ENCODE results near the gene RAD51B.

The RAD51B gene

DNA sequence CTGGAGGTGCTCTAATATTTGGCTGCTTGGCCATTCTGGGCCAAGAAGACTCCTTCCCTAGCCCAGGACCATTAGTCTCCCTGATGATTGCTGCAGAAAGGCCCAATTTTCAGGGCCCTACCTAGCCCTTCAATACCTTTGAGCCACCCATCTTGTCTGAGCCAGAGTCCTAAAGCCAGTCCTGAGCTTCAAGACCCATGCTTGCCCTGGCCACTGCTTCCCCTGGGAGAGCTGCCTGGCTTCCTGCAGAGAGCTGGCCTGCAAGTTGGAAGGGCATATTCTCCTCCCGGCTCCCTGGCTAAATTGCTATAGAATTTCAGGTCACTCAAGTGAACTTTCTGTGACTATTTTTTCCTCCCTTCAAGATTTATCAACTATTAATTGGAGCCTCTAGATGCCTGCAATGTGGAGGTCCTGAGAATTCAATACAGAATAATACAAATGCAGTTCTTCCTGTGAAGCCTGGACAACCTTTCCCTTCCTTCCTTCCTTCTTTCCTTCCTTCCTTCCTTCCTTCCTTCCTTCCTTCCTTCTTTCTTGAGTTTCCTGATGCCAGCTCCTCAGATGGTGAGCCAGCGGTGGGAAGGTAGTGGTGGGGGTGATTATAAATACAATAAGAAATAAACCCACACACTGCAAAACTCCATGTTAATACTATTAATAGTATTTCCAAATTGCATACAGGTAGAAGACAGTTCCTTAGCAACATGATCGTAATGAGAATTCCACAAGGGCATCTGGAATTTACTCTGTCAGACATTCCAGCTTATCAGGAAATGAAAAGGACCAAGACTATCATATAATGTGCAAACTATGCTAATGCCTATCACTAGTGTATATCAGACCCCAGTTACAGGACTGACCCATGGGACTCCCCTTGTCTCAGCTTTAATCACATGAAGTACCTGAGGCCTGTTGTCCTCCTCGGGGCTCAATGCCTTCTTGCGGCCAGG is 865.2 kb downstream of the RAD51B start:
- DNase-seq = peak in 3 of 42 donors; percentile 13 to 23 (median 19)
- intact Hi-C loops (cut with DNase I) = no loop called here

DNA sequence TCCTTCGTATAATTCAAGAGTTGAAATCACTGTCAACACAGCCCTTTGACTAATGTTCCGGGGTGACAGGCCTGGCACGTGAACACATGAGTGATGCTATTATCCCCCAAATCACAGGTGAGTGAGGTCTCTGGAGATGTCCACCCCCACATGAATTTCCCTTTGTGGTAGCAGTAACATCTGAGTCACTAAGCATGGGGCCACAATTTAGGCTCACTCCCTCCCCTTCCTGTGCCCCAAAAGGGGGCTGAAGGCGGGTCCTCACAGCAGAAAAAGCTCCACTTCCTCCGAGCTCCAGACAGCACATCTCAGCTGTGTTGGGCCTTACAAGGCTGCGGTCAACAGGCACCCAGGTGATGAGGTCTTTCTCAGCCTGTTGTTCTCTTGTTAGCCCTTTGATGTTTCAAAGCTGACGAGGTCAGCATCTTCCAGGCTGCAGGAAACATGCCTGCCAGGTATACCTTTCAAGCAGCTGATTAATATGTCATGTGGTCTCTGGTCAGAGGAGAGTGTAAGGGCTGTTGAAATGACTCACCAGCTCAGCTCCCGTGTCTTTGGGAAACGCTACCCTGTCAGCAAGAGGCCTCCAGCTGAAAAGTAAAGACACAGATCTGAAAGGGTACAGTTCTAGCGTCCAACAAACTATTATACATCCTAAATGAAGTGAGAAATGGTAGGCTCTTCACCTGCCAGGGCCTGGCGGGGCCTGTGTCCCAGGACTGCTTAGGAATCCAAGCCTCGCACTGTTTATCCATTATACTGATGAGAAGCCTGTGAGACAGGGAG is 866.0 kb downstream of the RAD51B start:
- no peak for DNase-seq
- intact Hi-C loops (cut with DNase I) = no loop called here

DNA sequence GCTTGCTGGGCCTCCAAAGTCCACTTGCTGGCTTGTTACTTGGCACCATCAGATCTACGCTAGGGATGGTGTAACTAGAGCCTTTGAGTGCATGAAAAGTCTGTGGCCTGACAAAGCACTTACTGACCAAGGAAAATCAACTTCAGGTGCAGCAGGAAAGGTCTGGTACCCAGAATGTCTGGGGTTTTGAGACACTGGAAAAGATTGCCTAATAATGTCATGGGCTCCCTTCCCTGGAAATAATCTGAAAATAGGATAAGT is 866.6 kb downstream of the RAD51B start:
- no peak for DNase-seq

DNA sequence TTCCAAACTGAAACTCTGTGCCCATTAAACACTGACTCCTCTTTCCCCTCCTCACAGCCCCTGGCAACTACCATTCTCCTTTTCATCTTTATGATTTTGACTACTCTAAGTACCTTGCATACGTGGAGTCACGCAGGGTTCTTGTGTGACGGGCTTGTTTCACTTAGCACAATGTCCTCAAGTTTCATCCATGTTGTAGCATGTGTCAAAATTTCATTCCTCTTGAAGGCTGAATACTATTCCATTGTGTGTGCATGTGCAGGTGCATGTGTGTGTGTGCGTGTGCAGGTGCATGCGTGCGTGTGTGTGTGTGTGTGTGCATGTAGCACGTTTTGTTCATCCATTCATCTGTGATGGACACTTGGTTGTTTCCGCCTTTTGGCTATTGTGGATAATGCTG is 867.1 kb downstream of the RAD51B start:
- intact Hi-C loops (cut with DNase I) = no loop called here

More for the DNA sequence above, 866.6 kb downstream of the RAD51B start:
- intact Hi-C loops (cut with DNase I) = no loop called here

DNA sequence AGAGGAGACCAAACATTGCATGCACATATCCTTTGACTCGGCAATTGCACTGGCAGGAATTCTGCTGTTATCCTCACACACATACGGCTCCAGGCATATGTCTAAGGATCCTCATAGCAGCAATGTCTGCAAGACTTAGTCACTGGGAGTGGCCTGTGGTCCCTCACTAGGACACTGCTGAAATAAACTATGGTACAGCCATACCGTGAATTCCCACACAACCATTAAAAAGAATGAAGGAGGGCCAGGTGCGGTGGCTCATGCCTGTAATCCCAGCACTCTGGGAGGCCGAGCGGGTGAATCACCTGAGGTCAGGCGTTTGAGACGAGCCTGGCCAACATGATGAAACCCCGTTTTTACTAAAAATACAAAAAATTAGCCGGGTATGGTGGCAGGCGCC is 868.2 kb downstream of the RAD51B start:
- no peak for DNase-seq
- intact Hi-C loops (cut with DNase I) = no loop called here

More for the DNA sequence above, 867.1 kb downstream of the RAD51B start:
- no peak for DNase-seq

DNA sequence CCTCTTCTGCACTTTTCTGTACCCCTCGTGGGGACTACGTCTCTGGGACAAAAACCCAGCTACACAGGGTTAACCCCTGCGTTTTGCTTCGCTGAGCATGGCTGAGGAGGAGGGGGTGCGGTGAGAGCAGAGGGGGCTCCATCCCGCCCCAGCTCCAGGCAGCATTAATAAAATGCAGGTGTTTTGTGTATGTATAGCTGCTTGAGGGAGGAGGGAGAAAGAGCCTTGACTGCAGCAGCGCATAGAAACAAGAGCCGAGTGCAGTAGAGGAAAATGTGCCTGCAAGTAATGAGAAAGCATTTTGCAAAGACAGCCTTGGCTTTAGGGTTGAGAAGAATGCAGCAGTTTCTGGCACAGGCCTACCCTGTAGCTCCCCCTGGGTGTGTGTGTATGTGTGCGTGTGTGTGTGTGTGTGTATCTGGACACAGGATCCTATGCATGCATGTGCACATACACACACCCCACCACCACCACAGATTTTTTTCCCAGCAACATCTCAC is 869.3 kb downstream of the RAD51B start:
- intact Hi-C loops (cut with DNase I) = no loop called here
- no peak for DNase-seq

DNA sequence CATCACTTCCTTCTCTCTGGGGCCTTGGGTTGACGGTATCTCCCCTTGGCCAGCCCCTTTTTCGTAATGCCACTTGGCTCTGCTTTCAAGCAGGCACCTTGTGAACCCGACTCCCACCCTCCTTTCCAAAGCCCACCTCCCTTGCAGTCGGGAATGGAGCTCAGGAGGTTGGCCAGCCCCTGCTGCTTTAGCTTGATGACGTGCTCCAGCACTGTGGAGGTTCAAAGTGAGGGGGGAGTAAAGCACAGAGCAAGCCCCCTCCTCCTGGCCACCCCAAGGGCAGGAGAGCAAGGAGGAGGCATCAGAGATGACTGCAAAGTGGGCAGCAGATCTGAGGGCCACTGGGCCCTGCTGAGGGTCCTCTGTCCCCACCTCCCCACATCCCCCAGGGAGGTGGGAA is 869.9 kb downstream of the RAD51B start:
- intact Hi-C loops (cut with DNase I) = no loop called here
- no peak for DNase-seq

DNA sequence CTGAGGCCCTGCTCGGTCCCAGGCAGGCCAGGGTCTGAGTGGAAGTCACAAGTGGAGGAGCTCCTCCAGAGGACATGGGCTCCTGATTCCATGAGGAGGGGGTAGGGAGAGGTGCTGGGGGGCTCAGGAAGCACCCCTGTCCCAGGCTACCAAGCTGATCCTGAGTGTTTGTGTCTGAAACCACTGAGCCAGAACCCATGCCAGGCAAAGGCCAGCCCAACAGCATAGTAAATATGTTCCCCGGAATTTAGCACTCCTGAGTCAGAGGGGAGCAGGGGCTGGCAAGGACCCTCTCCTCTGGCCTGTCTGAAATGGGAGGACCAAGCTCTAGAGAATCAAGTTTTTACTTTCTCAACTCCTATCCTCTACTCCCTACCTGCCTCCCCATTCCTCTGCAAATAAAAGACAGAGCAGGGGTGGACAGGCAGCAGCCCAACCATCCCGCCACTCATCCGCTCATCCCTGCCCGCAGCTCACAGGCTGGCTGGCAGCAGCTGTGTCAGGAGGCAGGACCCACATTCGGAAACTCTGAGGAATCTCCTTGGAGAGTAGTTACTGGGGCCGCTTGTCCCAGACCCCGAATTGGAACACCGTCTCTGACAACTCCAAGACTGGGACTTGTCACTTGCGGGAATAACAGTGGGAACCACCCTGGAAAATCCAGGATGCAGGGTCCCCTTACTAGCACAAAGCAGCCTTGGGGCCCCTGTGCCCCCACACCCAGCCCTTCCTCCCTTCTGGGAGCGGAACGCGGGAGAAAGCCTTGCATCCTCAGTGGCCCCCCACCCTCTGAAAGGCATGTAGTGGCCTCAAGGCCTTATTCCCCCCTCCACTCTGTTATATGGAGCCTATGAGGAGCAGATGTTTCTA is 870.7 kb downstream of the RAD51B start:
- intact Hi-C loops (cut with DNase I) = no loop called here
- DNase-seq = no peak

DNA sequence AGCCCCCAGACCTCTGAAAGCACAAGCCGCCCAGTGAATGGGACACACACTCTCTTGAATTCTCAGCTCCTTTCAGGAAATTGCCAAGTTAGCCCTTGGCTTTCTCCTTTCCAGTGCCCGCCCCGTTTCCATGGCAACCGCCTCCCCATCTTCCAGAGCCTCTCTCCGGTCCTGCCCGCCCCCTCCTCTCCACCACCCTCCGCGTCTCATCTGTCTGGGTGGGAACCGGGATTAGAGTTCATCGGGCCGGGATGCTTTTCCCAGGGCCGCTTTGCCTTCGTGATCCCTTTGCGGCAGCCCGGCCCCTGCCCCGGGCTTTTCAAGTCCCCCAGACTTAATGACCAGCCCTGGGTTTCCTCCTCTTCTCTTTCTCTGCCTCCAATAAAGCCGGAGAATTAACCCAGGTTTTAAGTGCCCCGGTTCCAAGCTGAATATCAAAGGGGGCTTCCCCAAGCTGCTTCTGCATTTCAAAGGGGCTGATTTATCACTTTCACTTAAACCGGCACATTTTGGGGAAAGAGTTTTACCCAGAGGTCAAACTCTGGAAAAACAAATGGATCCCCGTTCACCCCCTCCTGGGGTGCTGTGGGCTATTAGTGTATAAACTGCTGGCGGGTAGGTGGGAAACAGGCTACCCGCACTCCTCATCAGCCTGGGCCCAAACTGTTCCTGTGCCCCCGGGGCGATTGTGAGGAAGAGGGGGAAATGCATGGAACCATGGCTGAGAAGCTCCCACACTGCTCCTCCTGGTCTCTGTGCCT is 871.6 kb downstream of the RAD51B start:
- intact Hi-C loops (cut with DNase I) = no loop called here
- peak; percentile 48 to 89 (median 72) for DNase-seq

DNA sequence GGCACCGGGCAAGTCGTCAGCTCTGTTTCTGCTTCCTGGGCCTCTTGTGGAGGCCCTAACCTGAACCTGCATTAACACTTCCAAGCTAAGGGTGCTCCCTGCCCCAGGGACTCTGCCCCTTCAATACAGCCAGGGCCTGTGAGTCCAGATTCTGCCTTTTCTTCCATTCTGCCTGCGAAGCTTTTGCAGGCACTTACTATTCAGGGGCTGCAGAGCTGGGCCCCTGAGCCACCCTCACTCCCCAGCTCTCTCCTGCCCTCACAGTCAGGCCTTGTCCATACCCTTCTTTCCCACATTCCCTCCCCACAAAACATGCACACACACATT is 872.2 kb downstream of the RAD51B start:
- intact Hi-C loops (cut with DNase I) = no loop called here
- no peak for DNase-seq

DNA sequence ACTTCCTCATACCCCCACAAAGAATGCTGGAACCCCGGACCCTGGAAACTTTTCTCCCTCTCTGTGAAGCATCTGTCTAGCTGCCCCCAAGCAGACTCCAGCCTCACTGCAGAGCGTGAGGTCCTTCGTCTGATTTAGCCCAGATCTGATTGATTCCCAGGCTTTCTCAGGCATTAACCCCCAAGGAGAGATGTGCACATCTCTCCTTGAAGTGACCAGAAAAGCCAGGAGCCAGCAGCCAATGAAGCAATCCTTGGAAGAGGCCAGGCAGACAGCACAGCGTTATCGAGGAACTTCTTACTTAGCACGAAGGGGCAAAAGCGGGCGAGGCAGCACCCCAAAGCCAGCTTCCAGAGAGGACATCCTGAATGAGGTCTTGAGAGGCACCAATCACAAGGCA is 872.6 kb downstream of the RAD51B start:
- no peak for DNase-seq
- intact Hi-C loops (cut with DNase I) = no loop called here

DNA sequence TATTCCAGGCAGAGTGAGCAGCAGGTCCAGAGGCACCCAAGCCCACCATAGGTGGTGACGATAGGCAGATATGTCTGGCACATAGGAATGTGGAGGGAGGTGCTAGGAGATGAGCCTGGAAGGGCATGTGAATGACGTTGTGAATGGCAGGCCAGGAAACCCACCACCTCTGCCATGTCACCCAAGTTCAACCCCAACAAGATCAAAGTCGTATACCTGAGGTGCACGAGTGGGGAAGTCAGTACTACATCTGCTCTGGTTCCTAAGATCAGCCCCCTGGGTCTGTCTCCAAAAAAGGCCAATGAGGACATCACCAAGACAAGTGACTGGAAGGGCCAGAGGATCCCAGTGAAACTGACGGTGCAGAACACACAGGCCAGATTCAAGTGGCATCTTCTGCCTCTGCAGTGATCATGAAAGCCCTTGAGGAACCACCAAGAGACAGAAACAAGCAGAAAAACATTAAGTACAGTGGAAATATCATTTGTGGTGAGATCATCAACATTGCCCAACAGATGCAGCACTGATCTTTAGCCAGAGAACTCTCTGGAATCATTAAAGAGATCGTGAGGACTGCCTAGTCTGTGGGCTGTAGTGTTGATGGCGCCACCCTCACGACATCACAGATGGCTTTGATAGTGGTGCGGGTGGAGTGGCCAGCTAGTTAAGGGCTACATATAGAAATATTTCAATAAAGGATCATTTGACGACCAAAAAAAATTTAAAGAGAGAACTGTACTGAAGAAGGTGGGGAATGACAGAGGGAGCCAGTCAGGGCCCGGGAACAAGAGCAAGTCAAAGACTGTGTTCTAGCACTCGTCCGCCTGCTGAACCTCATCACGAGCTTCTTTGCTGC is 873.6 kb downstream of the RAD51B start:
- intact Hi-C loops (cut with DNase I) = no loop called here
- no peak for DNase-seq

DNA sequence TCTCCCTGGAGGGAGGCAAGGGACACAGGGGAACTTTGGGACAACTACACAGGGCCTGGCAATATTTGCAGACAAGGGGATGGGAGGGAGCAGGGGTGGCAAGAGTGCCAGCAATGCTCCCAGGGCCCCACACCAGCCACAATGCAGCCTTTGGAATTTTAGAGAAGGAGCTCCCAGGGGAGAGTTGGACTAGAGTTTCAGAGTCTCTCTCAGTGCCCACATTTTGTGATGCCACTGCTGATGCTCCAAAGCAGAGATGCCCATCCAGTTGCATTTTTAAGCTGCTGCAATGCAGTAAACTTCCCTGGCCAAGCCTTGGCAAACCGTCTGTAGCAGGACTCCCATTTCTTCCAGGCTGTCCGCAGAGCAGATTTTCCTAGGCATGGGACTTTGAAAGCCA is 874.3 kb downstream of the RAD51B start:
- intact Hi-C loops (cut with DNase I) = no loop called here
- DNase-seq = no peak

DNA sequence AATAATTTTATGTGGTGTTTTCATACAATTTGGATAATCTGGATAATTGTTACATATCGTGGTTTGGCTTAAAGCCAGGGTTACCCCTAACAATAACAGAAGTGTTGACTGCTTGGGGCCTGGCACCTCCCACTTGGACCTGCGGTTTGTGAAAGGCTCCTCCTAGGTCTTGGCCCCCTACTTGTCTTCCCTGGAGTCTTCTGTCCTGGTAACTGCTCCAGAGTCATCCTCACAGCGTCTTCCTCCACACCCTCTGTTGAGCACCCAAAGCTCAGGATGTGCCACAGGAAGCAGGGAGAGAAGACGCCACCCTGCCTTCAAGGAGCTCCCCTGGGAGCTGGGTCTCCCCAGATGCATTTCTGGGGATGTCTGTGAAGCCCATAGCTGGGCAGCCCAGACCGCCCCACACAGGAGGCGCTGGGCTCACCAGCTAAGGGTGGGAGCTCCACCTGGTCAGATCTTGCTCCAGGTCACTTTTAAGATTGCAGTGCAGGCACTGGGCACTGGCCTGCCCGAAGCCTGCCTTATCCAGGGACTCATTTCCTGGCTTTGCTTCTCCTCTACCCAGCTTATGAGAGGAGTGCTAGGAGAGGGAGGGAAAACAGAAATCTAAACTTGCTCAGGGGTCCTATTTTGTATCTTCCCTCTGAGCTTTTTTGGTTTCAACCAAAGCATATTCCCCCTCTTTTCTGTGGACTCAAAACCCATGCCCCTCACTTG is 875.1 kb downstream of the RAD51B start:
- intact Hi-C loops (cut with DNase I) = no loop called here
- DNase-seq = no peak

DNA sequence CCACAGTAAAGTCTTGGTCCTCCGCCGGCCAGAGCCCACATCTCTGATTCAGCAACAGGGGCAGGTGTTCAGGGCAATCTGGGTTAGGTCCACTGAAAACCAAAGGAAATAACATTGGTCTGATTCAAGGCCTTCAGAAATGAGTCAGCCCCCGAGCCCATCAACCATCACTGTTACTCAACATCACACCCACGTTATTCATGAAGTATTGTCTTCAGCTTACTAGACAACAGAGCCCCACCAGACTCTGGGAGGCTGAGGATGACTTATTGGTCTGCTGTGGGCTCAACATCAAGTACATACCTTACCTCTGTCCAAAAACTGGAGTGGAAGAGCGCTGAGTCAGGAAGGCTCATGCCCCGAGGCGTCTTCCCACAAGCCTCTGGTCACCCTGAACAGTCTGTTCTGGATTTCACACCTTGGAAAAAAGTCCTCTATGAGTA is 875.8 kb downstream of the RAD51B start:
- intact Hi-C loops (cut with DNase I) = no loop called here
- peak in 1 of 42 donors; percentile 19 for DNase-seq

DNA sequence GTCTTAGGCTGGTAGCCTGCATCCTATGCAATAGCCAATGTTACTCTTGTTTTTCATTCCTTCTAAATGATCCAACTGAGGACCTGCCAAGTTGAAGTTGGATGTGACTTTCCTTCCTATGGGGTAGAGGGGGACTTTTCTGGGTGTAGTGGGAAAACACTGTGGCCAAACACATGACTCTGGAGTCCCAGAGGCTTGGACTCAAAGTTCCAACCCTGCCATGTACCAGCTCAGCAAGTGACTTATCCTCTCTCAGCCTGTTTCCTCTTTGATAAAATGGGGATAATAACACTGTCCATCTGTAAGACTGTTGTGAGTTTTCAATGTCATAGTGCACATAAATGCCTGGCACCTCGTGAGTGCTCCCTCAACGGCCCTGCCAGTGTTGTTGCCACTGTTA is 876.3 kb downstream of the RAD51B start:
- intact Hi-C loops (cut with DNase I) = no loop called here
- peak in 1 of 42 donors; percentile 11 for DNase-seq

DNA sequence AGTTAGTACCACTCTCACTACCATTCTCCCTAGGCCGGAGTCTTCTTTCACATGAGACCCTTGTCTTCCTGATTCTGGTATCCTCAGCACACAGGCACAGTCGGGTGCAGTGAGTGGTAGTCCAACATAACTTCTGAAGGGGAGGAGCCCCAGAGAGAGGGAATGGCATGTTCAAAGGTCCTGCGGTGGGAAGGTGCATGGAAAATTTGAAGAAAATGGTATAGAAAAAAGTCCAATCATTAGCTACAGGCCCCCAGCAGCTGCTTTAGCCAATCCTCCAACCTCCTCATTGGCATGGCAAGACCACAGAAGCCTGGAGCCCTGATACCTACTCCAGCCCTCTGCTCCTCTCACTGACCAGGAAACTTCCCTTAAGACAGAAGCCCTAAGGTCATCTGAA is 876.7 kb downstream of the RAD51B start:
- intact Hi-C loops (cut with DNase I) = no loop called here
- no peak for DNase-seq
